ENCODE data around the gene AARS2. TPM values are rescaled to one million over a fixed set of nuclear protein-coding genes. Genes with fewer than 3 reads are reported as not detected.

AARS2 gene
- 1 to 10 TPM; 6.0 to 8.8 TPM for total RNA-seq

DNA sequence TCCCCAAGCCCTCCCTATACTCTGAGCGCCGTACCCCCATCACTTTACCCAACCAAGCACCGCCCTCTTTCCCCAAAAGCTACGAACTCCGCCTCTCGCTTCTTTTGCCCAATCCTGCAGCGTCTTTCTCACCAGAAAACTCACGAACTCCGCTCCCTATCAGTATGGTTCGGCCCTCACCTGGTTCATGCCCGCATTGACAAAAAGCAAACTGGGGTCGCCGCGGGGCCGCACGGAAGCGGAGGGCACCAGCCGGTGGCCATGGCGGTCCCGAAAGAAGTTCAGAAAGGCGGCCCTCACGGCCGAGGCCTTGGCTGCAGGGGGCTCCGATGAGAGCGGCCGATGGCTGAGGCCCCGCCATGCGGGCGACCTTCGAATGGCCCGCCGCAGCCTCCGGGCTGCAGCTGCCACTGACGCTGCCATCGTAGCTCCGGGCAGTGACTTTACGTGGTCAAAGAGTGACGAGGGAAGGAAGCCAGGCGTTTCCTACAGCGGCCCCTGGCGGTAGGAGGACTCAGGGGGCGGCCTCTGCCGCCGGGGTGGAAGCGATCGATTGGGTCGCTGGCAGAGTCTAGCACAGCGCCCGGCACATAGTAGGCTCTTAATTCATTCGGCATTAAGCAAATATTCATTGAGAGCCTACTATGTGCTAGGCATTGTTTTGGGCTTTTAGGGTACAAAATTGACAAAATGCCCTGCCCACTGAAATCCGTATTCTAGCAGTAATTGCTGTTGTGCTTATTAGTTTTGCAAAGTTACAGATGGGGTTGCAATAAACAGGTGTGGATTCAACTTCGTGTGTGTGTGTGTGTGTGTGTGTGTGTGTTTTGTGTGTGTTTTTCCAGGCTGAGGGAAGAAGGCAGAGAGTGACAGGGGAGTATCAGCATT lies at the start of gene AARS2:
AARS2 (minus strand) TSS at position 447 of the 888 bp plus-strand sequence; CDS start at position 423, 24 bp downstream.
- peak within 1 kb of the TSS in 1 of 2 donors; percentile 19 for H3K27ac ChIP-seq
- peaks cover 15% of the 10 kb centered on the region for H3K36me3 ChIP-seq
- ATAC-seq (ENCODE audit: insufficient number of reproducible peaks, low FRiP score, low read depth) (peak; percentile 70), DNase-seq (ENCODE audit: low spot score) (peak; percentile 14)
- no peaks in the 10 kb centered on the region for H3K9me3 ChIP-seq
- H3K4me3 ChIP-seq, result peak within 1 kb of the TSS; percentile 83
- no peaks in the 10 kb centered on the region for H3K27me3 ChIP-seq (replicated peaks; ENCODE audit: insufficient read depth)
- TF ChIP-seq, protein P1, sequence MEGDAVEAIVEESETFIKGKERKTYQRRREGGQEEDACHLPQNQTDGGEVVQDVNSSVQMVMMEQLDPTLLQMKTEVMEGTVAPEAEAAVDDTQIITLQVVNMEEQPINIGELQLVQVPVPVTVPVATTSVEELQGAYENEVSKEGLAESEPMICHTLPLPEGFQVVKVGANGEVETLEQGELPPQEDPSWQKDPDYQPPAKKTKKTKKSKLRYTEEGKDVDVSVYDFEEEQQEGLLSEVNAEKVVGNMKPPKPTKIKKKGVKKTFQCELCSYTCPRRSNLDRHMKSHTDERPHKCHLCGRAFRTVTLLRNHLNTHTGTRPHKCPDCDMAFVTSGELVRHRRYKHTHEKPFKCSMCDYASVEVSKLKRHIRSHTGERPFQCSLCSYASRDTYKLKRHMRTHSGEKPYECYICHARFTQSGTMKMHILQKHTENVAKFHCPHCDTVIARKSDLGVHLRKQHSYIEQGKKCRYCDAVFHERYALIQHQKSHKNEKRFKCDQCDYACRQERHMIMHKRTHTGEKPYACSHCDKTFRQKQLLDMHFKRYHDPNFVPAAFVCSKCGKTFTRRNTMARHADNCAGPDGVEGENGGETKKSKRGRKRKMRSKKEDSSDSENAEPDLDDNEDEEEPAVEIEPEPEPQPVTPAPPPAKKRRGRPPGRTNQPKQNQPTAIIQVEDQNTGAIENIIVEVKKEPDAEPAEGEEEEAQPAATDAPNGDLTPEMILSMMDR (IDR thresholded peaks at IDR 0.05), result peak; percentile 91
- peaks cover 6 to 12% of the 10 kb centered on the region in 2 donors for H3K4me1 ChIP-seq (ENCODE audit: control insufficient read depth in 1 of 2, low read depth in 2 of 2)

DNA sequence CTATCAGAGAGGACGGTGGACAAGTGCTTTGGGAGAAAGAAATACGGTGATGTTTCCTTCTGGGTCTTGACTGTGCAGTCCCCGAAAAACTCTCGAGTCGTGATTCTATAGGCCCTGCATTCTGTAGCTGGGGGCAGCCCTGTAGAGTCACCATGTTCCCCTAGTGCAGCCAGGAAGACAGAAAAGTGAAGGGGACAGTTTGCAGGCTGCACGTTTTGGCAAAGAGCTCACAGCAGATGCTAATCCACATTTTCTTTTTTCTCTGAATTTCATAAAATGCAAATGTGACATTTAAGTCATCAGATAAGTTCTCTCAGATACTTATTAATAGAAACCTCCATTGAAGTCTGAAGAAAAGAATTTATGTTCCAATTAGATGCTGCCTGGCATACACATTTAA lies 48.8 kb upstream of the AARS2 start:
- Histone ChIP-seq H3K4me3 (no peak overlapping the region), H3K36me3 (no peaks in the 10 kb centered on the region), H3K4me1 (ENCODE audit: control insufficient read depth in 1 of 2, low read depth in 2 of 2) (no peaks in the 10 kb centered on the region), H3K9me3 (no peaks in the 10 kb centered on the region), H3K27ac (no peak overlapping the region), H3K27me3 (replicated peaks; ENCODE audit: insufficient read depth) (no peaks in the 10 kb centered on the region)
- ATAC-seq (ENCODE audit: insufficient number of reproducible peaks, low FRiP score, low read depth) (no peak), DNase-seq (ENCODE audit: low spot score) (no peak)
- TF ChIP-seq, protein P1 (IDR thresholded peaks at IDR 0.05), result no peak

DNA sequence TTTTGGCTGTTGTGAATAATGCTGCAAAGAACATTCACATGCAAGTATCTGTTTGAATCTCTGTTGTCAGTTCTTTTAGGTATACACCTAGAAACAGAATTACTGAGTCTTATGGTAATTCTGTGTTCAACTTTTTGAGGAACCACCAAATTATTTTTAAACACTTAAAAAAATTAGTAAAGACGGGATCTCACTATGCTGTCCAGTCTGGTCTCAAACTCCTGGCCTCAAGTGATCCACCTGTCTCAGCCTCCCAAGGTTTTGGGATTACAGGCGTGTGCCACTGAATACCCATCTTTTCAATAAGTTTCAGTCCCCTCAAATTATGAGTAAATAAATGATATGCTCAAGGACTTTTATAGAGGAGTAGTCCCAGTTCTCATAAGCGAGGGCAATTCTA lies 46.8 kb upstream of the AARS2 start:
- Histone ChIP-seq H3K4me1 (ENCODE audit: control insufficient read depth in 1 of 2, low read depth in 2 of 2) (no peaks in the 10 kb centered on the region), H3K9me3 (no peaks in the 10 kb centered on the region), H3K4me3 (no peak overlapping the region), H3K27ac (no peak overlapping the region), H3K36me3 (no peaks in the 10 kb centered on the region), H3K27me3 (replicated peaks; ENCODE audit: insufficient read depth) (no peaks in the 10 kb centered on the region)
- TF ChIP-seq, protein P1 (IDR thresholded peaks at IDR 0.05), result no peak
- ATAC-seq (ENCODE audit: insufficient number of reproducible peaks, low FRiP score, low read depth), result no peak
- DNase-seq (ENCODE audit: low spot score), result no peak

DNA sequence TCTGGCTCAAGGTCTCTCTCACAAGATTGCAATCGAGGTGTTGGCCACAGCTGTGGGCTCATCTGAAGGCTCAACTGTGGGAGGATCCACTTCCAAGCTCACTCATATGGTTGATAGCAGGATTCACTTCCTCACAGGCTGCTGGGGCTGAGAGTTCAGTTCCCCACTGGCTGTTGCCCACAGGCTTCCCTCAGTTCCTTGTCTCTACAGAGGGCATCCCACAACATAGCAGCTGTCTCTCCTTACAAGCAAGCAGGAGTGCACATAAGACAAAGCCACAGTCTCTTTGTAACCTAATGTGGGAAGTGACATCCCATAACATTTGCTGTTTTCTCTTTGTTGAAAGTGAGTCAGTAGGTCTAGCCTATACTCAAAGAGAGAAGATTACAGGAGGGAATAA lies 43.3 kb upstream of the AARS2 start:
- H3K4me3 ChIP-seq, result no peak overlapping the region
- no peaks in the 10 kb centered on the region for H3K4me1 ChIP-seq (ENCODE audit: control insufficient read depth in 1 of 2, low read depth in 2 of 2)
- H3K36me3 ChIP-seq, result no peaks in the 10 kb centered on the region
- ATAC-seq (ENCODE audit: insufficient number of reproducible peaks, low FRiP score, low read depth), result no peak
- H3K27me3 ChIP-seq (replicated peaks; ENCODE audit: insufficient read depth), result no peaks in the 10 kb centered on the region
- TF ChIP-seq, protein P1 (IDR thresholded peaks at IDR 0.05), result no peak
- no peaks in the 10 kb centered on the region for H3K9me3 ChIP-seq
- no peak overlapping the region for H3K27ac ChIP-seq
- DNase-seq (ENCODE audit: low spot score), result no peak

DNA sequence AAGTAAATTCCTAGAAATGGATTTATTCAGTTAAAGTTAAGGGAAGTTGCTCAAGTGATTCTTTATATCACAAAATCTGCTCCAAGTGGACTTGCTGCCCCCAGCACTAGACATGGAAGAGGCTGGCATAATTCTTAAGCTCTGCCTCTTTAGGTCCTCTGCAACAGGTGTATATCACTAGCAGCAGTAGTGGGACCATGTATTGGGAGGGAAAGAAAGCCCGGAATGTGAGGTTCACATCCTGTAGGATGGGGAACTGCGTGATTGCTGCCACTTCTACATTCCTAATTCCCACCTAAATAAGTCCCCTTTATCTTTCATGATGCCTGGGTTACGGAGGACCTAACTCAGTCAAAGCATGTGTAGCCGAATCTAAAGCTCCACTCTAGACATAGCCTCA lies 42.5 kb upstream of the AARS2 start:
- ATAC-seq (ENCODE audit: insufficient number of reproducible peaks, low FRiP score, low read depth) (no peak), DNase-seq (ENCODE audit: low spot score) (no peak)
- no peak overlapping the region for H3K4me3 ChIP-seq
- no peaks in the 10 kb centered on the region for H3K9me3 ChIP-seq
- H3K36me3 ChIP-seq, result no peaks in the 10 kb centered on the region
- TF ChIP-seq, protein P1 (IDR thresholded peaks at IDR 0.05), result no peak
- no peaks in the 10 kb centered on the region for H3K4me1 ChIP-seq (ENCODE audit: control insufficient read depth in 1 of 2, low read depth in 2 of 2)
- no peaks in the 10 kb centered on the region for H3K27me3 ChIP-seq (replicated peaks; ENCODE audit: insufficient read depth)
- no peak overlapping the region for H3K27ac ChIP-seq

Data from thoracic aorta (tissue), 2 donors.